Femur (tissue), 1 donor: Measurements from ENCODE around the gene SCARB1.

Experiments used
- DNase-seq: peaks from one replicate; pipeline ENCODE4 v3.0.0-alpha.2; 2017

The SCARB1 gene

DNA sequence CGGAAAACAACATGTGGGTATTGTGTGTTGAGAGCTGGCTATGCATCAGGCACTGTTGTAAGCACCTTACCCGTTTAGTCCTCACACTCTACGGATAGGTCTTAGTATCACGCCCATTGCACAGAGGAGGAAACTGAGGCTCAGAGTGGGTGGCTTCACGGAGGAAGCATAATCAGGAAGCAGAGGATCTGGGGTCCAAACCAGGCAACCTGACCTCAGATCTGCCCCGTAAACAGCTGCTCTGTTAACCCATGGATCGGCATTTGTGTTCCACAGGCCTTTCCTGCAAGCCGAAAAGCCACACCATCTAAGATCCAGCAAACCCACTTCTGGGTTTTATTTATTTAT is 107.9 kb downstream of the SCARB1 start:
- DNase-seq: no peak

- DNase-seq: peak; percentile 77
Measured at GRCh38 chr12:124754949-124755800, 108.5 kb downstream of the SCARB1 start.

DNA sequence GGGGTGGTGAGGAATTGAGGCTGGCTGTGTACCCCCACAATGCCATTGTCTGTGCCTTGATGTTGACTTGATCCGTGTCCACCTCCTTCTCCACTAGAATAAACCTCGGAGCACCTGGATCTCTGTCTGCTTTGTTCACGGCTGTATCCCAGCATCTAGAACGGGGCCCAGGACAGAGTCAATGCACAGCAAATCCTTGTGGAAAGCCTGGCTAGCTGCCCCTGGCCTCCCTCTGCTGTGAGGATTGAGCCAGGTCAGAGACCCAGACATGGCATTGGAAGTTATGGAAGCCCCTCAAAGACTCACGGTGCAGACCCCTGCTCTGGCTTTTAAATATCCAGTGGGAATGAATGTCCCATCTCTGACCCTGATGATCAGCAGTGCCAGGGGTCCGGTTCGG is 109.2 kb downstream of the SCARB1 start:
- DNase-seq: no peak

DNA sequence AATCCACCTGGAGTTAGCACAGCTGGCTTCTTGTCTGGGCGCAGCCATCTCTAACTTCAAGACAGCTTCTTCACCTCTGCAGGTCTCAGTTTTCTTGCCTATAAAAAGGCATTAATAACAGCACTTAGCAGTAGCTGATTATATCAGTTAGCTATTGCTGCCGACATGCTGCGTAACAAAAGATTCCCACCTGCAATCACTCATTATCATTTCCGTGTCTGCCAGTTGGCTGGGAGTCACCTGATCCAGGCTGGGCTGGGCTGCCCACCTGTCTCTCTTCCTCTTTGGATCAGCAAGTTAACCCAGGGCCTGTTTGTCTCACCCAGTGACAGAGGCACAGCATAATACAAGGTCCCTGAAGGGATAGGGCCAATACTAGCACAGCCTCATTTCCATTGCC is 109.7 kb downstream of the SCARB1 start:
- DNase-seq: no peak

DNA sequence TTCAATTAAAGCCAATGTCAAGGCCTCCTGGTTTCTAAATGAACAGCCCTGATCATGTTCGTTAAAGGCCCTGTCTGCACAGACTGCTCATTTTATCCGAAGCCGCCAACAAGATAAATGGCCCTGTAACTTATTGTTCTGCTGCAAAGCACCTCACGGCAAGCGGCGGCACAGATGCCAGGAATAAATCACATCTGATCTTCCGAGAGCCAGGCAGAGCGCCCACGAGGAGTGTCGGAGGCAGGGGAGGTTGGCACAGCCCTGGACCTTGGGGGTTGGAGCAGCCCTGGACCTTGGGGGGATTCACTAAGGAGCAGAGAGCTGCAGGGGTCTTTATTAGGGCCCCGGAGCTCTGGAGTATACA is 110.5 kb downstream of the SCARB1 start:
- no peak for DNase-seq

- no peak for DNase-seq
Measured at GRCh38 chr12:124752437-124753227, 111.0 kb downstream of the SCARB1 start.

GRCh38 chr12:124751654-124752355 is 111.9 kb downstream of the SCARB1 start:
- no peak for DNase-seq

DNA sequence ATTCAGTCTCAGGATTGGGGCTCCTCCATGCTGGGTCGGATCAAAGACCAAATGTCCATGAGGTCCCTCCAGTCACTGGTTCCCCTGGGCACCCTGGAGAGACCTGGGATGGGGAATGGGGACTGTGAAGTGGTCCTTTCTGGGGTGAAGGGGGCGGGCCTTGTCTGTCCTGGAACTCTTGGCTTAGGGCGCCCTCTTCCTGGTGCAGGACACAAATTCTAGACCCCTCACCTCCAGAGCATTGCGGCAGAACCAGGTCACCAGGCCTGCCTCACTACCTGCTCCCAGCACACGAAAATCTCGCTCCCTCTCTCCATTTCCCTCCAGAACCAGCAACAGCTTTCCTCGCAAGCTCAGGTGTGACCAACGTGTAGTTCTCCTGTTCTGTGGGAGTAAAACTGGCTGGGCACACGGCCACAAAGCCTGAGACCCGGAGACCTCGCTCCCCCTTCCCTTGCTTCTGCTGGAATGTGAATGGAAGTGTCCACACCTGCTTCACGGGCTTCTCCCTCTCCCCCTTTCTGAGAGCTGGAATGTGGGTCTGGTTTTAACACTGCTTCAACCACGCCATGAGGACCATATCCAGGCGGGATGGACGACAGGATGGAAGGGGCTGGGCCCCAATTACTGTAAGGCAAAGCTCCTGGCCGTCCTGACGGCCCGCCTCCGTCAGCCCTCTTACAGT is 112.7 kb downstream of the SCARB1 start:
- DNase-seq: no peak

DNA sequence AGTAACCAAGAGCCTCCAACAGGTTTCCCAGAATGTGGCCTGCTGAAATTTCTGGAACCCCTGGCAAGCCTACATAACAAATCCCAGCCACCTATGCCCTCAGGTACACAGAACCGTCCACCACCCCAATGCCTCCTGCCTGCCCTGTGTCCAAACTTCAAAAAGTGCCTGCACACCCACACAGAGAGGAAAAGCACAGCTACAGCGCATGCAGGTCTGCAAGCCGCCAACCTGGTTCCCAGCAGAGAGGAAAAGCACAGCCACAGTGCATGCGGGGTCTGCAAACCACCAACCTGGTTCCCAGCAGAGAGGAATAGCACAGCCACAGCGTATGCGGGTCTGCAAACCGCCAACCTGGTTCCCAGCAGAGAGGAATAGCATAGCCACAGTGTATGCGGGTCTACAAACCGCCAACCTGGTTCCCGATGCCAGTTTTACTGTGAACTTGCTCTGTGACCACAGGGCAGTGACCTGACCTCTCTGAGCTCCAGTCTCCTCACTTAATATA is 113.5 kb downstream of the SCARB1 start:
- DNase-seq: no peak

- no peak for DNase-seq
Measured at GRCh38 chr12:124749725-124750124, 113.9 kb downstream of the SCARB1 start.

DNA sequence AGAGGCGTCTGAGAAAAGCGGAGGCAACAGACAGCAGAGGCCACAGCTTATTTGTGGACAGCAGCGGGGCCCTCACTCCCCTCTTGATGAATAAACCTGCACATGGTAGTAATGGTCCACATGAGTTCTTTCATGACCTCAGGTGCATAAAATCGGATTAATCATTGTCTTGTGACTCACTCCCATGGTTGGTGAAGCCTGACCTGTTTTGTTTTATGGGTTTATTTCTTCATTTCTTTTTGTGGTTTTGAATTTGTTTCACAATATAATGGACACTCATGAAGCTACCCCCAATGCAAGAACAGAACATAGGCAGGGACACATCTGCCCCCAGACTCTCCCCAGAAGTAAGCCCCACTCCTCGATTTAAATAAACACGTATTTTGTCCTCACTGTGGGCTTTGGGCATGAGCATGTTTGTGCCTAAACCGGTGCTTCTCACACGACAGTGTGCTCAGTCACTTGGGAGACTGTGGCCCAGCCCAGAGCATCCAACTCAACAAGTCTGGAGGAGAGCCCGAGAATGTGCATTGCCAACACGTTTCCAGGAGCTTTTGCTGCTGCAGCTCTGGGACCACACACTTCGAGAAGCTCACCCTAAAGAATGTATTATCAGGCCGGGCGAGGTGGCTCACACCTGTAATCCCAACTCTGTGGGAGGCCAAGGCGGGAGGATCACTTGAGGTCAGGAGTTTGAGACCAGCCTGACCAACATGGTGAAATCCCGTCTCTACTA is 116.1 kb downstream of the SCARB1 start:
- DNase-seq: no peak

DNA sequence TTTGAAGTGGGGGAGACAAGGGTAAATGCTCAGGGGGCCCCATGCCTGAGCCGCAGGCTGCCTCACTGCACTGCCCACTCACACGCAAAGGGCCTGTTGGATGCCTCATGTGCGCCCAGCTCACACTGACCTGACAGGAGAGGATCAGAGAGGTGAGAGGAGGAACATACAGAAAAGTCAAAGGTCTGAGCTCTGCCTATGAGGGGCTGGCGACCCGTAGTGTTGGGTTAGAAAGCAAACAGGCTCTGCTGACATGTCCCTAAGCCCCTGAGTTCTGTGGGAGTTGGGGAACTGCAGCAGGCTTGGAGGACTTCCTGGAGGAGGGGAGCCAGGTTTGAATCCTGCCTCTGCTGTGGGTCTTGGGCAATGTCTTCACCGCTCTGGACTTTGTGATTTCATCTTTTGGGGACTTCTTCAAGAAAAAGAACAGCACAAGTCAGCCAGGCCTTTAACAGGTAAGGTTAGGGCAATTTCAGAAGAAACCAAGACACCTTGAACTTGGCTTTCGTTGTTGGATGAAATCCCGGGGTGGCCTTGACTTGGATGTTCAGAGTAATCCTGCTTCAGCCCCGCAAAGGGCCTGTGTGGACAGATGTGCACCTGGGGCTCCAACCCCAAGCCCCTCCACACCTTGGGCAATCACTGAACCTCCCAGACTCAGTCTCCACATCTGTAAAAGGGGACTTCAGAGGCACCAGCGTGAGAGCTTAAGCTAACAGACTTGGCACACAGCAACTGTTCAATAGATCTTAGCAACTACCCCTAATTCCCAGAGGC is 116.8 kb downstream of the SCARB1 start:
- DNase-seq: no peak

GRCh38 chr12:124745891-124746570 is 117.6 kb downstream of the SCARB1 start:
- peak; percentile 96 for DNase-seq

- DNase-seq: no peak
Measured at GRCh38 chr12:124745465-124745890, 118.2 kb downstream of the SCARB1 start.

- no peak for DNase-seq
Measured at GRCh38 chr12:124744659-124745464, 118.8 kb downstream of the SCARB1 start.

- DNase-seq: no peak
Measured at GRCh38 chr12:124744273-124744640, 119.4 kb downstream of the SCARB1 start.

GRCh38 chr12:124743479-124744272 is 120.0 kb downstream of the SCARB1 start:
- no peak for DNase-seq

DNA sequence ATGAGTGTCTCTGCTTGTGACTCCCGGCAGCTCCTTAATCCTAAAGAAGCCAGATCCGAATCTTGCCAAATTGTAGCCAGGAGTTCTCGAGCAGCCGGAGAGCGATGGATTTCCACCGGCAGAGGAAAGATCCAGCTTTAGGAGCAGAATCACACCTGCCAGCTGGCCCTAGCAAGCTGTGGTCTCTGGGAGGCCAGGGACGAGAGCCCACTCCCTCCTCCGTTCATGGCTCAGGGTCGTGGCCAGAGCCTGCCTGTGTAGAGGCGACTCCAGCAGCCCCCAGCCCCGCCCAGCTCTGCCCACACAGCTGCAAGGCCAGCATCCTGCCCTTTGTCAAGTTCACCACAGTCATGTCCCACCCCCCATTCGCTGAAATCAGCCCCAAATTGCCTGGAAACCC is 121.0 kb downstream of the SCARB1 start:
- no peak for DNase-seq

DNA sequence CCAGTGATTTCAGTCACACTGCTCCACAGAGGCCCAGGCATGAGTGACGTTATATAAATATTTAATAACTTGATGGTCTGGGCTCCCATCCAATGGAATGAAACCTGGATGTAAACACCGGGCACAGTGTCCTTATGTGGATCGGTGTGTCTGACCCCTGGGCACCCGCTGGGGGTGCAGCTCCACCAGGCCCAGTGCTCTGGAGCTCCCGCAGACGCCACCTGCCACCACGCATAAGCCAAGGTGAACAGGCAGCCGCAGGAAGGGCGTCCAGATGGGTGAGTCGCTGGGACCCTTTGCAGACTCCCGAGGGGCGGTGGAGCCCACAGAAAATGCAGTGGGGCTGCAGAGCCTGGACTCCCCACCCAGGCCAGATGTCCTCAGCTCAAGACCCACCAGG is 121.6 kb downstream of the SCARB1 start:
- DNase-seq: no peak
